ENCODE results near the gene RARB. TPM values are rescaled to one million over a fixed set of nuclear protein-coding genes. Genes with fewer than 3 reads are reported as not detected.

The RARB gene
- total and polyA plus RNA-seq, 9 of the 15 experiments (the other 6 are each of a cell fraction or from before 2014, with no cell fraction given), result 0.15 to 1.3 (median 0.27) TPM

GRCh38 chr3:25453619-25454004 lies 25.5 kb downstream of the RARB start:
- in situ Hi-C loops (cut with MboI) (no loop called here), intact Hi-C loops (cut with micrococcal nuclease) (no loop called here)
- no peaks in the 10 kb centered on the region for H3K9me3 ChIP-seq (replicated peaks; ENCODE audit: control insufficient read depth, insufficient read depth, low read depth, low read length)
- H3K4me2 ChIP-seq (ENCODE audit: insufficient read depth, low read length), result no peak overlapping the region
- H3K27ac ChIP-seq (ENCODE audit: extremely low read depth, low read depth, low read length), result no peak overlapping the region
- no peaks in the 10 kb centered on the region for H3K4me1 ChIP-seq (replicated peaks in 1 of 2; ENCODE audit: control insufficient read depth in 2 of 2, insufficient read depth in 2 of 2, low read length in 2 of 2)
- H3K27me3 ChIP-seq (ENCODE audit: control insufficient read depth in 2 of 2, insufficient read depth in 2 of 2, low read length in 2 of 2), result peaks cover 2 to 16% of the 10 kb centered on the region in 2 experiments; a peak in 3 of 5 replicates
- WGBS (ENCODE audit: insufficient coverage, low coverage, missing lambda C conversion rate), result 3% methylated on average over 6 of the region's 6 CpGs
- TF ChIP-seq KLF10 (CRISPR knock-in tag; IDR thresholded peaks at IDR 0.05) (no peak), MXD1 (CRISPR knock-in tag; IDR thresholded peaks at IDR 0.05; ENCODE audit: borderline replicate concordance, poor library complexity, severe bottlenecking) (no peak), E2F8 (IDR thresholded peaks at IDR 0.05; ENCODE audit: low read depth, partially characterized antibody) (no peak), SMAD3 (CRISPR knock-in tag; conservative IDR thresholded peaks at IDR 0.05) (no peak), PHB (CRISPR knock-in tag; IDR thresholded peaks at IDR 0.05) (no peak), TEAD1 (CRISPR knock-in tag; IDR thresholded peaks at IDR 0.05) (no peak)
- TF ChIP-seq, protein P1, sequence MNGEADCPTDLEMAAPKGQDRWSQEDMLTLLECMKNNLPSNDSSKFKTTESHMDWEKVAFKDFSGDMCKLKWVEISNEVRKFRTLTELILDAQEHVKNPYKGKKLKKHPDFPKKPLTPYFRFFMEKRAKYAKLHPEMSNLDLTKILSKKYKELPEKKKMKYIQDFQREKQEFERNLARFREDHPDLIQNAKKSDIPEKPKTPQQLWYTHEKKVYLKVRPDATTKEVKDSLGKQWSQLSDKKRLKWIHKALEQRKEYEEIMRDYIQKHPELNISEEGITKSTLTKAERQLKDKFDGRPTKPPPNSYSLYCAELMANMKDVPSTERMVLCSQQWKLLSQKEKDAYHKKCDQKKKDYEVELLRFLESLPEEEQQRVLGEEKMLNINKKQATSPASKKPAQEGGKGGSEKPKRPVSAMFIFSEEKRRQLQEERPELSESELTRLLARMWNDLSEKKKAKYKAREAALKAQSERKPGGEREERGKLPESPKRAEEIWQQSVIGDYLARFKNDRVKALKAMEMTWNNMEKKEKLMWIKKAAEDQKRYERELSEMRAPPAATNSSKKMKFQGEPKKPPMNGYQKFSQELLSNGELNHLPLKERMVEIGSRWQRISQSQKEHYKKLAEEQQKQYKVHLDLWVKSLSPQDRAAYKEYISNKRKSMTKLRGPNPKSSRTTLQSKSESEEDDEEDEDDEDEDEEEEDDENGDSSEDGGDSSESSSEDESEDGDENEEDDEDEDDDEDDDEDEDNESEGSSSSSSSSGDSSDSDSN (IDR thresholded peaks at IDR 0.05; ENCODE audit: borderline replicate concordance in 1 of 2, low read depth in 2 of 2, low read length in 2 of 2), result no peak
- TF ChIP-seq, protein P2, sequence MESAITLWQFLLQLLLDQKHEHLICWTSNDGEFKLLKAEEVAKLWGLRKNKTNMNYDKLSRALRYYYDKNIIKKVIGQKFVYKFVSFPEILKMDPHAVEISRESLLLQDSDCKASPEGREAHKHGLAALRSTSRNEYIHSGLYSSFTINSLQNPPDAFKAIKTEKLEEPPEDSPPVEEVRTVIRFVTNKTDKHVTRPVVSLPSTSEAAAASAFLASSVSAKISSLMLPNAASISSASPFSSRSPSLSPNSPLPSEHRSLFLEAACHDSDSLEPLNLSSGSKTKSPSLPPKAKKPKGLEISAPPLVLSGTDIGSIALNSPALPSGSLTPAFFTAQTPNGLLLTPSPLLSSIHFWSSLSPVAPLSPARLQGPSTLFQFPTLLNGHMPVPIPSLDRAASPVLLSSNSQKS (CRISPR knock-in tag; IDR thresholded peaks at IDR 0.05), result no peak
- TF ChIP-seq, protein P3, sequence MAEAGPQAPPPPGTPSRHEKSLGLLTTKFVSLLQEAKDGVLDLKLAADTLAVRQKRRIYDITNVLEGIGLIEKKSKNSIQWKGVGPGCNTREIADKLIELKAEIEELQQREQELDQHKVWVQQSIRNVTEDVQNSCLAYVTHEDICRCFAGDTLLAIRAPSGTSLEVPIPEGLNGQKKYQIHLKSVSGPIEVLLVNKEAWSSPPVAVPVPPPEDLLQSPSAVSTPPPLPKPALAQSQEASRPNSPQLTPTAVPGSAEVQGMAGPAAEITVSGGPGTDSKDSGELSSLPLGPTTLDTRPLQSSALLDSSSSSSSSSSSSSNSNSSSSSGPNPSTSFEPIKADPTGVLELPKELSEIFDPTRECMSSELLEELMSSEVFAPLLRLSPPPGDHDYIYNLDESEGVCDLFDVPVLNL (CRISPR knock-in tag; IDR thresholded peaks at IDR 0.05; ENCODE audit: low read depth), result no peak
- no peak for FAIRE-seq
- CTCF ChIA-PET (ENCODE audit: low intra/inter-chr PET ratio), result no interaction called here
- BruUV-seq (replicated peaks), result no TSS peak
- no peak overlapping the region for H2AFZ ChIP-seq (ENCODE audit: low read depth, low read length)
- no peak overlapping the region for H3K9ac ChIP-seq (ENCODE audit: insufficient read depth in 1 of 2, low read depth in 2 of 2, low read length in 2 of 2)
- no peak for DNase-seq (ENCODE audit: extremely low read depth in 1 of 4, low spot score in 3 of 4)
- POLR2A ChIA-PET, result interaction anchor here (1.3 kb wide), 1 partner anchor 11 kb away, joined by 3 read pairs; no protein-coding TSS in a partner anchor
- no peaks in the 10 kb centered on the region for H3K36me3 ChIP-seq (ENCODE audit: control insufficient read depth, insufficient read depth, low read length)
- no peak for ATAC-seq
- H3K79me2 ChIP-seq (ENCODE audit: control insufficient read depth, insufficient read depth, low read length), result no peaks in the 10 kb centered on the region
- H3K9me1 ChIP-seq (ENCODE audit: control insufficient read depth, insufficient read depth, low read length), result no peaks in the 10 kb centered on the region
- no peaks in the 10 kb centered on the region for H4K20me1 ChIP-seq (replicated peaks; ENCODE audit: control insufficient read depth, insufficient read depth, low read length)
- H3K4me3 ChIP-seq, result no peak overlapping the region

All from K562 (cell line).